Stimulated activated CD4-positive, alpha-beta T cell treated with anti-CD3 and anti-CD28 coated beads, Interleukin-1b, Interleukin-23, amount 100 ng/mL, for 24 hours (primary cell): ENCODE results near the gene CEP131.

ENCODE experiments used
- DNase-seq, 4 experiments: peaks; one replicate each; pipeline ENCODE4 v3.0.0-alpha.2; 2020; ENCODE audit warnings: low read depth in 4 of 4, low spot score in 1 of 4

CEP131 gene

GRCh38 chr17:81239714-81240555 lies 17.2 kb upstream of the CEP131 start:
- DNase-seq, result peak in 2 of 4 experiments; percentile 37 to 47

- peak; percentile 76 to 92 (median 84) for DNase-seq
Observed at GRCh38 chr17:81238815-81239713, 16.3 kb upstream of the CEP131 start, which contains the start of the genes NDUFAF8 and TEPSIN. NDUFAF8 (plus strand) TSS chr17:81239318; CDS start chr17:81239364, 46 bp downstream. TEPSIN (minus strand) TSS chr17:81239055; CDS start chr17:81239033, 22 bp downstream.

- DNase-seq, result no peak
Observed at GRCh38 chr17:81238490-81238814, 15.7 kb upstream of the CEP131 start.

GRCh38 chr17:81237591-81238489 lies 15.1 kb upstream of the CEP131 start:
- DNase-seq, result no peak

GRCh38 chr17:81236784-81237183 lies 14.0 kb upstream of the CEP131 start:
- DNase-seq, result no peak

GRCh38 chr17:81235822-81236740 lies 13.3 kb upstream of the CEP131 start:
- DNase-seq, result no peak

- no peak for DNase-seq
Observed at GRCh38 chr17:81234940-81235821, 12.4 kb upstream of the CEP131 start.

GRCh38 chr17:81234506-81234855 lies 11.7 kb upstream of the CEP131 start:
- no peak for DNase-seq

GRCh38 chr17:81233811-81234505 lies 11.2 kb upstream of the CEP131 start:
- DNase-seq, result no peak

GRCh38 chr17:81233316-81233715 lies 10.6 kb upstream of the CEP131 start:
- no peak for DNase-seq

- no peak for DNase-seq
Observed at GRCh38 chr17:81232616-81233241, 10.0 kb upstream of the CEP131 start.

- DNase-seq, result no peak
Observed at GRCh38 chr17:81231766-81232581, 9.2 kb upstream of the CEP131 start.

GRCh38 chr17:81231121-81231645 lies 8.4 kb upstream of the CEP131 start:
- DNase-seq, result no peak

- no peak for DNase-seq
Observed at GRCh38 chr17:81230043-81230820, 7.5 kb upstream of the CEP131 start.

- no peak for DNase-seq
Observed at GRCh38 chr17:81229666-81229920, 6.8 kb upstream of the CEP131 start.
